ENCODE results near the gene RRP8. TPM values are rescaled to one million over a fixed set of nuclear protein-coding genes. Genes with fewer than 3 reads are reported as not detected.

RRP8 gene
- total RNA-seq, 4 donors from 2014 or later, result 10.9 to 23.5 (median 15.7) TPM

GRCh38 chr11:6584528-6584927 lies 18.9 kb downstream of the RRP8 start:
- no peak for DNase-seq
- no peak overlapping the region for H3K4me3 ChIP-seq
- intact Hi-C loops (cut with DNase I), result no loop called here
- no peak overlapping the region for H3K27ac ChIP-seq
- no peak for TF ChIP-seq POLR2A (IDR thresholded peaks at IDR 0.05)
- TF ChIP-seq, protein P1, sequence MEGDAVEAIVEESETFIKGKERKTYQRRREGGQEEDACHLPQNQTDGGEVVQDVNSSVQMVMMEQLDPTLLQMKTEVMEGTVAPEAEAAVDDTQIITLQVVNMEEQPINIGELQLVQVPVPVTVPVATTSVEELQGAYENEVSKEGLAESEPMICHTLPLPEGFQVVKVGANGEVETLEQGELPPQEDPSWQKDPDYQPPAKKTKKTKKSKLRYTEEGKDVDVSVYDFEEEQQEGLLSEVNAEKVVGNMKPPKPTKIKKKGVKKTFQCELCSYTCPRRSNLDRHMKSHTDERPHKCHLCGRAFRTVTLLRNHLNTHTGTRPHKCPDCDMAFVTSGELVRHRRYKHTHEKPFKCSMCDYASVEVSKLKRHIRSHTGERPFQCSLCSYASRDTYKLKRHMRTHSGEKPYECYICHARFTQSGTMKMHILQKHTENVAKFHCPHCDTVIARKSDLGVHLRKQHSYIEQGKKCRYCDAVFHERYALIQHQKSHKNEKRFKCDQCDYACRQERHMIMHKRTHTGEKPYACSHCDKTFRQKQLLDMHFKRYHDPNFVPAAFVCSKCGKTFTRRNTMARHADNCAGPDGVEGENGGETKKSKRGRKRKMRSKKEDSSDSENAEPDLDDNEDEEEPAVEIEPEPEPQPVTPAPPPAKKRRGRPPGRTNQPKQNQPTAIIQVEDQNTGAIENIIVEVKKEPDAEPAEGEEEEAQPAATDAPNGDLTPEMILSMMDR (IDR thresholded peaks at IDR 0.05), result no peak
- peaks cover 0 to 19% (median 0%) of the 10 kb centered on the region in 3 donors for H3K4me1 ChIP-seq
- no peaks in the 10 kb centered on the region for H3K27me3 ChIP-seq
- H3K9me3 ChIP-seq, result peaks cover 0 to 17% (median 17%) of the 10 kb centered on the region in 3 donors
- WGBS, 2 donors, result 89 to 96% methylated on average over 4 of the region's 4 CpGs
- peaks cover 0 to 25% (median 0%) of the 10 kb centered on the region in 3 donors for H3K36me3 ChIP-seq

DNA sequence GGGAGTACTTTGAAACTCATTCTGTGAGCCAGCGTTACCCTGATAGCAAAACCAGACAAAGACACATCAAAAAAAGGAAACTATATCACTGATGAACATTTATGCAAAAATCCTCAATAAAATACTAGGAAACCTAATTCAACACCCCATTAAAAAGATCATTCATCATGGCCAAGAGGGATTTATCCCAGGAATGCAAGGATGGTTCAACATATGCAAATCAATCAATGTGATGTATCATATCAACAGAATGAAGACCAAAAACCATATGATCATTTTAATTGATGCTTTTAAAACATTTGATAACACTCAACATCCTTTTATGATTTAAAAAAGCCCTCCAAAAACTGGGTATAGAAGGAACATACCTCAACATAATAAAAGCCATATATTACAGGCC lies 19.8 kb downstream of the RRP8 start:
- Histone ChIP-seq H3K27ac (no peak overlapping the region), H3K27me3 (no peaks in the 10 kb centered on the region), H3K4me3 (no peak overlapping the region), H3K36me3 (peaks cover 0 to 25% (median 0%) of the 10 kb centered on the region in 3 donors), H3K4me1 (peaks cover 0 to 19% (median 0%) of the 10 kb centered on the region in 3 donors), H3K9me3 (peaks cover 0 to 17% (median 17%) of the 10 kb centered on the region in 3 donors)
- 70 to 92% methylated on average over 1 of the region's 1 CpG for WGBS, 2 donors
- TF ChIP-seq, protein P1 (IDR thresholded peaks at IDR 0.05), result no peak
- TF ChIP-seq POLR2A (IDR thresholded peaks at IDR 0.05), result no peak
- no peak for DNase-seq
- intact Hi-C loops (cut with DNase I), result no loop called here

GRCh38 chr11:6579681-6580080 lies 23.7 kb downstream of the RRP8 start:
- Histone ChIP-seq H3K27me3 (no peaks in the 10 kb centered on the region), H3K4me3 (no peak overlapping the region), H3K4me1 (peaks cover 4 to 25% (median 7%) of the 10 kb centered on the region in 3 donors), H3K36me3 (peaks cover 0 to 19% (median 0%) of the 10 kb centered on the region in 3 donors), H3K9me3 (peaks cover 0 to 17% (median 14%) of the 10 kb centered on the region in 3 donors), H3K27ac (no peak overlapping the region)
- TF ChIP-seq, protein P1 (IDR thresholded peaks at IDR 0.05), result no peak
- no peak for TF ChIP-seq POLR2A (IDR thresholded peaks at IDR 0.05)
- no peak for DNase-seq
- WGBS, 2 donors, result 84% methylated on average over 2 of the region's 2 CpGs; no CpG with 5 or more reads in 1 of the 2 donors
- intact Hi-C loops (cut with DNase I), result no loop called here

DNA sequence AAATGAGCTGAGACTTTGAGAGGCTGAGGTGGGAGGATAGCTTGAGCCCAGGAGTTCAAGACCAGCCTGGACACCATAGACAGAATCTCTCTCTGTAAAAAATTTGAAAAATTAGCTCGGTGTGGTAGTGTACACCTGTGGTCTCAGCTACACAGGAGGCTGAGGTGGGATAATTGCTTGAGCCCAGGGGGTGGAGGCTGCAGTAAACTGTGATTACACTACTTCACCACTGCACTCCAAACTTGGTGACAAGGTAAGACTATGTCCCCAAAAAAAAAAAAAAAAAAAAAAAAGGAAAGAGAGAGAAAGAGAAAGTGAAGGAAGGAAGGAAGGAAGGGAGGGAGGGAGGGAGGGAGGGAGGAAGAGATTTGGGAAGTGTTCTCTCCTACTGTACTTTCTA lies 25.3 kb downstream of the RRP8 start:
- no peak for DNase-seq
- no peak overlapping the region for H3K4me3 ChIP-seq
- intact Hi-C loops (cut with DNase I), result no loop called here
- WGBS, 2 donors, result 78 to 92% methylated on average over 1 of the region's 1 CpG
- peaks cover 4 to 25% (median 7%) of the 10 kb centered on the region in 3 donors for H3K4me1 ChIP-seq
- peaks cover 0 to 1% (median 0%) of the 10 kb centered on the region in 3 donors for H3K9me3 ChIP-seq
- peaks cover 0 to 19% (median 0%) of the 10 kb centered on the region in 3 donors for H3K36me3 ChIP-seq
- no peak overlapping the region for H3K27ac ChIP-seq
- TF ChIP-seq POLR2A (IDR thresholded peaks at IDR 0.05), result no peak
- TF ChIP-seq, protein P1 (IDR thresholded peaks at IDR 0.05), result no peak
- H3K27me3 ChIP-seq, result no peaks in the 10 kb centered on the region

- TF ChIP-seq, protein P1 (IDR thresholded peaks at IDR 0.05), result no peak
- 44 to 47% methylated on average over 5 of the region's 6 CpGs for WGBS, 2 donors
- peaks cover 0 to 19% (median 0%) of the 10 kb centered on the region in 3 donors for H3K36me3 ChIP-seq
Observed at GRCh38 chr11:6576471-6577373, 26.7 kb downstream of the RRP8 start.

More at GRCh38 chr11:6576471-6577373, 26.7 kb downstream of the RRP8 start:
- no peak for DNase-seq
- Histone ChIP-seq H3K27me3 (no peaks in the 10 kb centered on the region), H3K27ac (peak overlapping the region in 3 of 4 donors; percentile 63 to 77 (median 69)), H3K4me1 (peaks cover 4 to 29% (median 7%) of the 10 kb centered on the region in 3 donors), H3K4me3 (no peak overlapping the region), H3K9me3 (no peaks in the 10 kb centered on the region)
- intact Hi-C loops (cut with DNase I), result no loop called here
